Esophagus squamous epithelium (tissue), 4 donors: Measurements from ENCODE around the gene NPY.

Source experiments
- CTCF ChIP-seq, 6 experiments: fragments of 450-650 bp in 4 of 6; fragments of 200-600 bp in 2 of 6; sonication (generic) in 2 of 6; IDR thresholded peaks; one replicate each; pipeline ENCODE4 v1.5.1; 2016 to 2019; ENCODE audit warnings: antibody characterized with exemption in 6 of 6, mild to moderate bottlenecking in 4 of 6, moderate library complexity in 4 of 6
- POLR2A ChIP-seq, 4 donors: fragments of 450-650 bp; IDR thresholded peaks; one replicate each; pipeline ENCODE4 v1.6.1; 2017; ENCODE audit warnings: antibody characterized with exemption in 4 of 4, mild to moderate bottlenecking in 4 of 4, moderate library complexity in 3 of 4

- TF ChIP-seq CTCF (IDR thresholded peaks at IDR 0.05) (no peak), POLR2A (IDR thresholded peaks at IDR 0.05) (no peak)
Observed at GRCh38 chr7:24301703-24302102, 17.7 kb downstream of the NPY start.
